Renal pelvis (tissue), 4 donors: ENCODE measurements around the gene EPHB4. TPM values are rescaled to one million over a fixed set of nuclear protein-coding genes. Genes with fewer than 3 reads are reported as not detected.
"Not testable (repeated sequence)": the region's sequence is repeated elsewhere in the genome, so short reads cannot be mapped to it uniquely, and the experiment has no call there.

ENCODE experiments used
- DNase-seq: peaks from one replicate; pipeline ENCODE4 v3.0.0-alpha.2; 2013
- polyA plus RNA-seq, 3 donors: library from polyadenylated mRNA; unstranded; fragments of 120-200 nt; gene quantifications; one replicate each; pipeline ENCODE4 v1.2.1, GENCODE V29; 2013; ENCODE audit not compliant: insufficient read length in 3 of 3

The EPHB4 gene
- polyA plus RNA-seq, 3 donors: 93.3 to 102 (median 98.9) TPM

DNA sequence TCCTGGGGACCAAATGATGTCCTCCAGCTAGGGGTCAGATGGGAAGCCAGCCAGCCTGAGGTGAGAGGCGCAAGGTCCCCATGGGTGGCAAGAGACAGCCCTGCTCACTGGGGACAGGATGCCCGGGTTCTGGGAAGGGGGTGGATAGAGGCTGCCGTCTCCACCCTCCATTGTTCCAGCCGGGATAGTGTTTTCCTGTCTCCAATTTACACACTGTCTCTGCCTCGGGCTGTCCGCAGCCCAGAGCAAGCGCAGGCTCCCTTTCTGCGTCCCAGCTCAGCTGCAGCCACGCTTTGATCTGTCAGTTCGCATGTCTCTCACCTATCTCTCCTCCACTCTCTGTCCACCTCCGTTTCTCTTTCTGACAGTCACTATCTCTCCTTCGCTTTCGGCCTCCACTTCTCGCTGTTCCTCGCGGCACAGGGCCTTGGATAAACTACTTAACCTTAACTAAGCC lies 2.1 kb downstream of the EPHB4 start:
- DNase-seq: no peak

DNA sequence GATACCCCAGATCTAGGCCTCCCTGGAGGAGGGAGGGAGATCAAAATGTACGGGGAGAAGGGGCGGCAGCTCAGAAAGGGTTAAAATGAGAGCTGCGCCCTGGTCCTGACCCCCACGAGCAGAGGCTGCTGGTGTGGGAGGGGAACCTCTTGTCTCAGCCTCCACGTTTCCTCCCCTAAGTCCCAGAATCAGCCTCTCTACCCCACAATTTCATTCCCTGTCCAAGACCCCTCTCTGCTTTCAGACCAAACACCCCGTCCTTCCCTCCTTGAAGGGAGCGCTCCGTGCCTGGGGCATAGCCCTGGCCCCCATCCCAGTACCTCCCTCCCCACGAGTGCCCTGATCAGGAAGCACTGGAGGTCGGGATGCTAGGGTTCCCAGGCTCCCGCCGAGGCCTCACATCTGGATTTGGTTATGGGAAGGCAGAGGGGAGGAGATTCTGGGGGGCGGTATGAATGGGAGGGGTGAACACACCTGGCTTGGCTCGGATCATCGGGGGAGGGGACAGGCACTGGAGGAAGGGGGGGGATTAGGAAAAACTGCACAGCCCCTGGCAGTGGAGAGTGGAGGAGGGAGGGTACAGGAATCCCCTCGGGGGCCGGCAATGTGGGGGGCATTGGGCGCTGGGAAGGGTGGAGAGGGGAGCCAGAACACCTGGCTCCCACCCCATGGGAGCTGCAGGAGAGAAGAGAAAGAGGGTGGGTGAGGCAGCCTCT lies 2.7 kb downstream of the EPHB4 start:
- no peak for DNase-seq

DNA sequence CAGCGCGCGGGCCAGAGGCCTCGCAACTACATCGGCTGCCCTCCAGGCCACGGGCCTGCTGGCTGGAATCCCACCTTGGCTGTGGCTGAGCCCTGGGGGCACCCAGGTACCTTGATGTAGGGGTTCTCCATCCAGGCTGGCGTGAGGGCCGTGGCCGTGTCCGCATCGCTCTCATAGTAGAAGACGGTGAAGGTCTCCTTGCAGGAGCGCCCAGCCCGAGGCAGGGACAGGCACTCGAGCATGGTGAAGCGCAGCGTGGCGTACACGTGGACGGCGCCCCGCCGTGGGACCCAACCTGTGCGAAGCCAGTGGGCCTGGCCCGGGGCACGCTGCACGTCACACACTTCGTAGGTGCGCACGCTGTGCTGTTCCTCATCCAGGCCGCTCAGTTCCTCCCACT lies 3.8 kb downstream of the EPHB4 start:
- no peak for DNase-seq

GRCh38 chr7:100823140-100823525 lies 4.2 kb downstream of the EPHB4 start:
- DNase-seq: no peak

- DNase-seq: no peak
These were observed 4.8 kb downstream of the EPHB4 start for GRCh38 chr7:100822236-100823139.

DNA sequence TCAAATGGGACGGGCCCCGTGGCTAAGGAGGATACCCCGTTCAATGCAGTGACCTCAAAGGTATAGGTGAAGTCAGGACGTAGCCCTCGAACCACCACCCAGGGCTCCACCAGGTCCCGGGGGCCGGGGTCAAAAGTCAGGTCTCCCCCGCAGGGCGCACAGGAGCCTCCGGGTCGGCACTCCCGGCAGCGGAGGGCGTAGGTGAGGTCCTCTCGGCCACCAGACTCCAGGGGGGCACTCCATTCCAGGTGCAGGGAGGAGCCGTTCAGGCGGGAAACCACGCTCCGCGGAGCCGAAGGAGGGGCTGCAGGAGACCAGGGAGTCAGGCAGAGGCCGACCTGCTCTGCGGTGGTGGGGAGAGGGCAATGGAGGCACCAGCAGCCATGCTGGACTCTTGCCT lies 7.7 kb downstream of the EPHB4 start:
- no peak for DNase-seq

GRCh38 chr7:100818825-100819224 lies 8.5 kb downstream of the EPHB4 start:
- DNase-seq: no peak

DNA sequence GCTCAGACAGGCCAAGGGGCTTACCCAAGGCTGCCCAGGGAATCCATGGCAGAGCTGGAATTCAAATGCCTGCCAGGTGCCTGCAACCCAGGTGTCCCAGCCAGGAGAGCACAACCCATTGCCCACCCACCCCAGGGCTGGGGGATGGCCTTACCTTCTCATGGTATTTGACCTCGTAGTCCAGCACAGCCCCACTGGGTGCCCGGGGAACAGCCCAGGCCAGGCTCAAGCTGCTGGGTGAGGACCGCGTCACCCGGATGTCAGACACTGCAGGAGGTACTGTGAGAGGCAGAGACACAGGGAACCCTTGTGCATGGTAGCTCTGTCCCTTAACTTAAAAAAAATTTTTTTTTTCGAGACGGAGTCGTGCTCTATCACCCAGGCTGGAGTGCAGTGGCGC lies 9.0 kb downstream of the EPHB4 start:
- DNase-seq: no peak

DNA sequence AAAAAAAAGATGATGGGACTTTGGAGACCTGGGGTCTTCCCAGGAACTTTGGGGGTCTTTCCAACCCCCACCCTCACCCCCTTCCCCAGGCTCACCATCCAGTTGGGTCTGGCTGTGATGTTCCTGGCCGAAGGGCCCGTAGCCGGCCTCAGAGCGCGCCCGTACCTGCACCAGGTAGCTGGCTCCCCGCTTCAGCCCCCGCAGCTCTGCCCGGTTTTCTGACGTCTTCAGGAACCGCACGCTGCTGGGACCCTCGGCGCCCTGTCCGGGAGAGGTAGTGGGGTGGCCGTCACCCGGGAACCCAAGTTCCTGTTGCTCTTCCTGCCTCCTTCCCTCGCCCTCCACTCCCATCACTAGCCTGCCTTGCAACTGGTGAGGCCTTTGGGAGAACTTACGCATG lies 10.2 kb downstream of the EPHB4 start:
- DNase-seq: no peak

GRCh38 chr7:100816515-100816914 lies 10.8 kb downstream of the EPHB4 start:
- DNase-seq: not testable (repeated sequence)

- no peak for DNase-seq
These were observed 14.6 kb downstream of the EPHB4 start for GRCh38 chr7:100812729-100813128.

DNA sequence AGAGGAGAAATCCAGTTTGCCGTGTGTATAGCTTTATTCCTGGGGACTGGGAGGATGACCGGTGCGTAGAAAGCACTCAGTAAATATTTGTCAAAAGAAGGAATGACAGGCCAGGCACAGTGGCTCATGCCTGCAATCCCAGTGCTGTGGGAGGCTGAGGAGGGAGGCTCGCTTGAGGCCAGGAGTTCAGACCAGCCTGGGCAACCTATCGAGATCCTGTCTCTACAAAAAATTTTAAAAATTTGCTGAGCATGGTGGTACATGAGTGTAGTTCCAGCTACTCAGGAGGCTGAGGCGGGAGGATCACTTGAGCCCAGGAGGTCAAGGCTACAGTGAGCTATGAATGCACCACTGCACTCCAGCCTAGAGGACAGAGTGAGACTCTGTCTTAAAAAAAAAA lies 15.8 kb downstream of the EPHB4 start:
- DNase-seq: no peak

- DNase-seq: no peak
These were observed 18.9 kb downstream of the EPHB4 start for GRCh38 chr7:100808354-100808875.

- DNase-seq: not testable (repeated sequence)
These were observed 20.4 kb downstream of the EPHB4 start for GRCh38 chr7:100806883-100807282.

DNA sequence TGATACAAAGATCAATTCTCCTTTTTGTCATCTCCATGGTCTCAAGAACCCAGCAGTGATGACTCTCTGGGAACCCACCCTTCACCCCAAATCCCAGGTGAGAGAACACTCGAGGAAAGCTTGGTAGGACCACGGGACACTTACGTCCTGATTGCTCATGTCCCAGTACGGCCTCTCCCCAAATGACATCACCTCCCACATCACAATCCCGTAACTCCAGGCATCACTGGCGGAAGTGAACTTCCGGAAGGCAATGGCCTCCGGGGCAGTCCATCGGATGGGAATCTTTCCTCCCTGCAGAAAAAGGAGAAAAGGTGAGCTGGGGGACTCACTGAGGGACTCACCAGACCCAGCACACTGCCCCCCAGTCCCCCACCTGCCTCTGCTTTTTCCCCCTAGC lies 21.0 kb downstream of the EPHB4 start:
- no peak for DNase-seq

GRCh38 chr7:100804681-100805431 lies 22.5 kb downstream of the EPHB4 start:
- DNase-seq: no peak

DNA sequence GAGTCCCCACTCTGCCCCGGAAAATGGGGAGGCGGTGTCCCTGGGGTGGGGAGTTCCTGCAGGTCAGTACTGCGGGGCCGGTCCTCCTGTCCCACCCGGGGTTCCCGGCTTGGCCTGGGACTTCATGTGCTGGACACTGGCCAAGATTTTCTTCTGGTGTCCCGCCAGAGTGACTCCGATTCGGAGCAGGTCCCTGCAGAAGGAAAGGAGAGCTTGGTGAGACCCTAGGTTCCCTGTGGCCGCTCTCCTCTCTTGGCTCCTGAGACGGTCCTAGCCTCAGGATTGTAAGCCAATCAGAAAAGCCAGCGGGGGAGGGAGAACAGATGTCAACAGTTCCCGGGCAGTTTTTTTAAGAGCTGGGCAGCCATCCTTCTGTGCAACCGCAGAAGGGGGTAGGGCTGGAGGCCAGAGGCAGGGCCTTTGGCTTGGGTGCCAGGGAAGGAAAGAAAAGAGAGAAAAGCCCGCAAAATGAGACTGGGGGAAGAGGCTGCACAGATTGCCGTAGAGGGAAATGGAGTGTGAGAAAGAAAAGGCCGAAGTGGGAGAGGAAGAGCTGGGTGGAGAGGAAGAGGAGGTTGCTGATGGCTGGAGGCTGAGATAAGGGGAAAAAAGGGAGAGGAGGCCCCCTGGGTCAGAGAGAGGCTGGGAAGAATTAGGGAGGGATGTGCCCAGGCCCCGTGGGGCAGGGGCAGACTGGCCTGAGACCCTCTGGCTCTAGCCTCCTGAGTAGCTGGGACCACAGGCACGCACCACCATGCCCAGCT lies 23.7 kb downstream of the EPHB4 start:
- peak; percentile 78 for DNase-seq

GRCh38 chr7:100802951-100803350 lies 24.4 kb downstream of the EPHB4 start:
- no peak for DNase-seq

GRCh38 chr7:100801833-100802568 lies 25.3 kb downstream of the EPHB4 start:
- DNase-seq: no peak

DNA sequence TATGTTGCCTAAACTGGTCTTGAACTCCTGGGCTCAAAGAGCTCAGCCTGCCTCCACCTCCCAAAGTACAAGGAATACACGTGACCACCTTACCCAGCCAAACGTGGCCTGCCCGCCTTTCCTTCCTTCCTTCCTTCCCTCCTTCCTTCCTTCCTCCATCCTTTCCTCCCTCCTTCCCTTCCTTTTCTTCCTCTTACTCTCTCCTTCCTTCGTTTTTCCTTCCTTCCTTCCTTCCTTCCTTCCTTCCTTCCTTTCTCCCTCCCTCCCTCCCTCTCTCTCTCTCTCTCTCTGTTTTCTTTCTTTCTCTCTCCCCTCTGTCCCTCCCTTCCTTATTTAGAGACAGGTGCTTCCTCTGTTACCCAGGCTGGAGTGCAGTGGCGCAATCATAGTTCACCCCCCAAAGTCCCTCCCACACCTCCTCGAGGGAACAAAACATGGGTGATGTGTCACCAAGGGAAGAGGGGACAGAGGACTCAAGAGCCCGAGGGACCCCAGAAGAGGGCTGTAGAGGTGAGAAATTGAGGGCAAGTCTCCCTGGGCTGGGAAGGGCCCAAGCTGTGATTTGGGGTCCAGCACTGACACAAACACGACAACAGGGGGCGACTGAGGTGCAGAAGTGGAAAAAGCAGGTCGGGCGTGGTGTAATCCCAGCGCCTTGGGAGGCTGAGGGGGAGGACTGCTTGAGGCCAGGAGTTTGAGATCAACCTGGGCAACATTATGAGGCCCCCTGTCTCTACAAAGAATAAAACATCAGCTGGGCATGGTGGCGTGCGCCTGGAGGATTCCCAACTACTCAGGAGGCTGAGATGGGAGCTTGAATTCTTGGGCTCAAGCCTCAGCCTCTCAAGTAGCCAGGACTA lies 28.1 kb downstream of the EPHB4 start:
- DNase-seq: peak; percentile 43
